Measurements from ENCODE around the gene GLUL.
A peak's percentile ranks its signal among the peaks of the same experiment; 100 is the strongest.

GLUL gene

GRCh38 chr1:182405578-182405977 lies 14.0 kb upstream of the GLUL start:
- TF ChIP-seq CTCF (IDR thresholded peaks at IDR 0.05; ENCODE audit: insufficient read depth, low read length, poor library complexity, severe bottlenecking) = no peak
- H3K36me3 ChIP-seq (ENCODE audit: control insufficient read depth, insufficient read depth, low read length) = no peaks in the 10 kb centered on the region
- no peak for DNase-seq (ENCODE audit: extremely low read depth, insufficient read length)
- no peaks in the 10 kb centered on the region for H3K27me3 ChIP-seq (replicated peaks; ENCODE audit: control insufficient read depth, insufficient read depth, low read length)
- no peak overlapping the region for H3K4me3 ChIP-seq (replicated peaks; ENCODE audit: low read depth, low read length)

DNA sequence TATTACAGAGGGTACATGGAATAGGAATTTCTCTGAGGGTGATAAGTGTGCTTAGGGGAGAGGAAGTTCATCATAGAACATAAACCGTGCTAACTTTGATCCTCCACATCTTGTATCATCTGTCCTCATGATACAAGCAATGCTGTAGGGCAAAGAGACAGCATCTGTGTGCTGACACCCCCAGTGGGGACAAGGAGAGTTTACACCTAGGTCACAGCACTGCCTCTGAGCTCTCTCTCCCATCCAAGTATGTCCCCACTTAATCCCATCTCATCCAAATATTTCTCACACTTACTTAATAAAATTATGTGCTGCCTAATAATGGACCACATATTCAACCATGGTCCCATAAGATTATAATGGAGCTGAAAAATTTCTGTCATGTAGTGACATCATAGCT lies 13.2 kb upstream of the GLUL start:
- peak; percentile 7 for TF ChIP-seq CTCF (IDR thresholded peaks at IDR 0.05; ENCODE audit: insufficient read depth, low read length, poor library complexity, severe bottlenecking)

GRCh38 chr1:182400567-182400966 lies 9.0 kb upstream of the GLUL start, which contains the start of gene TEDDM1:
TSS of gene TEDDM1 (minus strand) at chr1:182400667. CDS start at chr1:182400485, 182 bp downstream.
- H3K36me3 ChIP-seq (ENCODE audit: control insufficient read depth, insufficient read depth, low read length) = no peaks in the 10 kb centered on the region
- no peak for TF ChIP-seq CTCF (IDR thresholded peaks at IDR 0.05; ENCODE audit: insufficient read depth, low read length, poor library complexity, severe bottlenecking)
- no peak for DNase-seq (ENCODE audit: extremely low read depth, insufficient read length)
- no peak within 1 kb of the TSS for H3K4me3 ChIP-seq (replicated peaks; ENCODE audit: low read depth, low read length)
- H3K27me3 ChIP-seq (replicated peaks; ENCODE audit: control insufficient read depth, insufficient read depth, low read length) = no peaks in the 10 kb centered on the region

More for the DNA sequence above, 13.2 kb upstream of the GLUL start:
- no peak for DNase-seq (ENCODE audit: extremely low read depth, insufficient read length)
- no peak overlapping the region for H3K4me3 ChIP-seq (replicated peaks; ENCODE audit: low read depth, low read length)
- no peaks in the 10 kb centered on the region for H3K36me3 ChIP-seq (ENCODE audit: control insufficient read depth, insufficient read depth, low read length)
- no peaks in the 10 kb centered on the region for H3K27me3 ChIP-seq (replicated peaks; ENCODE audit: control insufficient read depth, insufficient read depth, low read length)

- TF ChIP-seq CTCF (IDR thresholded peaks at IDR 0.05; ENCODE audit: insufficient read depth, low read length, poor library complexity, severe bottlenecking) = no peak
- H3K36me3 ChIP-seq (ENCODE audit: control insufficient read depth, insufficient read depth, low read length) = no peaks in the 10 kb centered on the region
- no peak overlapping the region for H3K4me3 ChIP-seq (replicated peaks; ENCODE audit: low read depth, low read length)
- DNase-seq (ENCODE audit: extremely low read depth, insufficient read length) = no peak
- no peaks in the 10 kb centered on the region for H3K27me3 ChIP-seq (replicated peaks; ENCODE audit: control insufficient read depth, insufficient read depth, low read length)
Measured at GRCh38 chr1:182397653-182398393, 6.2 kb upstream of the GLUL start.

GRCh38 chr1:182395906-182396305 lies 4.3 kb upstream of the GLUL start:
- DNase-seq (ENCODE audit: extremely low read depth, insufficient read length) = no peak
- H3K36me3 ChIP-seq (ENCODE audit: control insufficient read depth, insufficient read depth, low read length) = no peaks in the 10 kb centered on the region
- H3K27me3 ChIP-seq (replicated peaks; ENCODE audit: control insufficient read depth, insufficient read depth, low read length) = no peaks in the 10 kb centered on the region
- no peak for TF ChIP-seq CTCF (IDR thresholded peaks at IDR 0.05; ENCODE audit: insufficient read depth, low read length, poor library complexity, severe bottlenecking)
- H3K4me3 ChIP-seq (replicated peaks; ENCODE audit: low read depth, low read length) = no peak overlapping the region

All from GM06990 (cell line).